ENCODE results near the gene MARCHF6.

GRCh38 chr5:10320793-10321192 lies 32.7 kb upstream of the MARCHF6 start:
- TF ChIP-seq EZH2 (IDR thresholded peaks at IDR 0.05; ENCODE audit: insufficient read depth, poor library complexity, severe bottlenecking) (no peak), EZH2phosphoT487 (IDR thresholded peaks at IDR 0.05; ENCODE audit: insufficient read depth, low read depth) (no peak)
